Measurements from ENCODE around the gene HCAR2. TPM values are rescaled to one million over a fixed set of nuclear protein-coding genes. Genes with fewer than 3 reads are reported as not detected.

The HCAR2 gene
- total and polyA plus RNA-seq, 2 of the 4 experiments (the other 2 are of a cell fraction), result not detected

- Histone ChIP-seq H2BK15ac (ENCODE audit: low read depth, low read length) (no peak overlapping the region), H2BK120ac (ENCODE audit: low read depth, low read length) (no peak overlapping the region), H3K4me2 (ENCODE audit: low read depth, low read length) (no peak overlapping the region), H2BK5ac (ENCODE audit: low read depth, low read length, poor library complexity, severe bottlenecking) (no peak overlapping the region), H3K27me3 (ENCODE audit: control insufficient read depth, insufficient read depth, low read length) (no peaks in the 10 kb centered on the region), H3K4ac (ENCODE audit: low read depth, low read length) (no peak overlapping the region), H2AK5ac (ENCODE audit: low read depth, low read length) (no peak overlapping the region), H3K14ac (replicated peaks; ENCODE audit: low read depth, low read length) (no peak overlapping the region), H3K4me3 (ENCODE audit: insufficient read depth, low read depth, low read length) (no peak overlapping the region), H3K9me3 (ENCODE audit: control insufficient read depth, insufficient read depth, low read length) (peaks cover 2% of the 10 kb centered on the region; the same call in 1 of the 2 replicates), H3K56ac (ENCODE audit: extremely low read depth, insufficient read depth, low read length) (no peak overlapping the region), H2AK9ac (replicated peaks; ENCODE audit: low read depth, low read length, poor library complexity) (peak overlapping the region; percentile 50), H3K79me1 (ENCODE audit: low read depth in 1 of 2, low read length in 2 of 2) (no peaks in the 10 kb centered on the region), H3K9ac (ENCODE audit: low read depth, low read length) (no peak overlapping the region), H3K18ac (ENCODE audit: low read depth, low read length) (no peak overlapping the region), H3K27ac (ENCODE audit: insufficient read depth, low read length) (no peak overlapping the region), H4K8ac (ENCODE audit: low read depth in 2 of 2, low read length in 2 of 2) (no peak overlapping the region), H3K9me1 (ENCODE audit: insufficient read depth, low read length) (no peaks in the 10 kb centered on the region), H4K91ac (ENCODE audit: insufficient read depth, low read depth, low read length) (no peak overlapping the region), H2BK20ac (ENCODE audit: low read depth, low read length) (no peak overlapping the region), H4K5ac (ENCODE audit: low read depth, low read length) (no peak overlapping the region), H3K4me1 (ENCODE audit: control insufficient read depth, insufficient read depth, low read length) (no peaks in the 10 kb centered on the region), H2AFZ (replicated peaks; ENCODE audit: low read length, poor library complexity) (peak overlapping the region; percentile 46), H3K23ac (ENCODE audit: low read depth, low read length) (no peak overlapping the region), H3K36me3 (ENCODE audit: control insufficient read depth, insufficient read depth, low read length) (no peaks in the 10 kb centered on the region), H4K20me1 (ENCODE audit: insufficient read depth, low read length) (no peaks in the 10 kb centered on the region)
- 81% methylated on average over 4 of the region's 7 CpGs; no CpG with 5 or more reads in 1 of the 2 experiments for WGBS, 2 experiments (ENCODE audit: extremely low coverage in 2 of 2, insufficient read length in 1 of 2)
- intact Hi-C loops (cut with micrococcal nuclease) (no loop called here), in situ Hi-C loops (cut with MboI; ENCODE audit: low sequenced_read_pairs) (no loop called here), dilution Hi-C loops (cut with HindIII; ENCODE audit: low sequenced_read_pairs, unreplicated experiment) (no loop called here)
- ATAC-seq (ENCODE audit: low read depth) (no peak), DNase-seq (no peak)
- ChIA-PET CTCF (no interaction called here), POLR2A (ENCODE audit: unreplicated experiment) (interaction anchor here (0.7 kb wide), 1 partner anchor 26 kb away, joined by 3 read pairs; no protein-coding TSS in a partner anchor)
- TF ChIP-seq MXI1 (IDR thresholded peaks at IDR 0.05; ENCODE audit: borderline replicate concordance, low read depth, low read length), result no peak
- peak; percentile 94 for TF ChIP-seq CEBPB (IDR thresholded peaks at IDR 0.05; ENCODE audit: low read depth, low read length)
- BruUV-seq (replicated peaks), result no TSS peak
These were observed 37.2 kb upstream of the HCAR2 start for GRCh38 chr12:122740351-122740750.
